DOHH2 (cell line): ENCODE measurements around the gene ALOX5AP.

ENCODE experiments used
- H3F3A ChIP-seq: fragments of 200-600 bp; sonication (generic), shearing (Covaris generic); 2 replicates; pipeline ENCODE4 v1.6.0; 2016; ENCODE audit warnings: antibody characterized with exemption, mild to moderate bottlenecking; ENCODE audit not compliant: control insufficient read depth, insufficient read depth
- H3K27ac ChIP-seq: fragments of 200-600 bp; sonication (generic); 2 replicates; pipeline ENCODE4 v1.5.1; 2014; ENCODE audit warnings: low read depth, mild to moderate bottlenecking, low read length, moderate library complexity
- H3K27me3 ChIP-seq: fragments of 200-600 bp; sonication (generic); 2 replicates; pipeline ENCODE4 v1.6.1; 2014; ENCODE audit warnings: mild to moderate bottlenecking, low read length, mixed read lengths; ENCODE audit not compliant: control insufficient read depth
- H3K36me3 ChIP-seq: fragments of 200-600 bp; sonication (generic); 2 replicates; pipeline ENCODE4 v1.6.1; 2014; ENCODE audit warnings: mild to moderate bottlenecking, low read length, moderate library complexity, mixed read lengths; ENCODE audit not compliant: control insufficient read depth
- H3K4me1 ChIP-seq: fragments of 200-600 bp; sonication (generic); 2 replicates; pipeline ENCODE4 v1.6.1; 2014; ENCODE audit warnings: mild to moderate bottlenecking, low read length, mixed read lengths; ENCODE audit not compliant: control insufficient read depth
- H3K4me2 ChIP-seq: fragments of 200-600 bp; sonication (generic); 2 replicates; pipeline ENCODE4 v1.6.0; 2014; ENCODE audit warnings: mild to moderate bottlenecking, low read length, moderate library complexity
- H3K4me3 ChIP-seq: fragments of 200-600 bp; sonication (generic); 2 replicates; pipeline ENCODE4 v1.5.1; 2014; ENCODE audit warnings: mild to moderate bottlenecking, low read length, mixed read lengths
- H3K79me2 ChIP-seq: fragments of 200-600 bp; sonication (generic); 2 replicates; pipeline ENCODE4 v1.6.1; 2014; ENCODE audit warnings: mild to moderate bottlenecking, low read length, mixed read lengths; ENCODE audit not compliant: control insufficient read depth
- H3K9me2 ChIP-seq: fragments of 200-600 bp; sonication (generic); replicated peaks from 2 replicates; pipeline ENCODE4 v1.6.1; 2014; ENCODE audit warnings: mild to moderate bottlenecking, low read length, mixed read lengths; ENCODE audit not compliant: control insufficient read depth
- H3K9me3 ChIP-seq: fragments of 200-600 bp; sonication (generic); 2 replicates; pipeline ENCODE4 v1.6.1; 2014; ENCODE audit warnings: antibody characterized with exemption, low read length, mixed read lengths; ENCODE audit not compliant: control insufficient read depth, insufficient read depth
- H4K20me1 ChIP-seq: fragments of 200-600 bp; sonication (generic); 2 replicates; pipeline ENCODE4 v1.6.0; 2014; ENCODE audit warnings: low read depth, mild to moderate bottlenecking, antibody characterized with exemption, low read length, moderate library complexity; ENCODE audit not compliant: control insufficient read depth, insufficient read depth
- EZH2phosphoT487 ChIP-seq: fragments of 200-600 bp; sonication (generic); IDR thresholded peaks from 2 replicates; pipeline ENCODE4 v1.6.1; 2017; ENCODE audit warnings: borderline replicate concordance, mild to moderate bottlenecking, antibody characterized with exemption, low read length, moderate library complexity, mixed read lengths
- TF ChIP-seq, protein P1 (sequence below): fragments of 200-600 bp; sonication (generic); IDR thresholded peaks from one replicate; pipeline ENCODE4 v1.5.1; 2014; ENCODE audit warnings: antibody characterized with exemption, mild to moderate bottlenecking, low read depth, low read length; ENCODE audit not compliant: poor library complexity, severe bottlenecking

ALOX5AP gene

DNA sequence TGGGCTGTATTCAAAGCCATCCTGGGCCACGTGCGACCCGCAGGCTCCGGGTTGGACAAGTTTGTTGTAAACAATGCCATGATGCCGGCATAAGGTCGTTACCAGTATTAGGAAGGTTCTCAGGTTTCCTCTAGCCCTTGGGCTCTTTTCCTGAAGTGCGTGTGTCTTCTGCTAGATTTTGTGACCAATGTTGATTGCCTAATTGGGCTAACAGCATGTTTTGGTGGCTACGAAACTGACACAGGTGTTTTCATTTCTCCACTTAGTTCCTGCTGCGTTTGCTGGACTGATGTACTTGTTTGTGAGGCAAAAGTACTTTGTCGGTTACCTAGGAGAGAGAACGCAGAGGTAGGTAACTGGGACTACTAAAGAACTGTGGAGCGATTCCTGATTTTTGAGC lies 20.3 kb downstream of the ALOX5AP start:
- Histone ChIP-seq H3K4me1 (no peaks in the 10 kb centered on the region), H3F3A (no peaks in the 10 kb centered on the region), H3K9me3 (no peaks in the 10 kb centered on the region), H3K4me3 (no peak overlapping the region), H3K9me2 (no peaks in the 10 kb centered on the region), H4K20me1 (no peaks in the 10 kb centered on the region), H3K79me2 (no peaks in the 10 kb centered on the region), H3K27me3 (no peaks in the 10 kb centered on the region), H3K36me3 (peaks cover 15% of the 10 kb centered on the region; the same call in 1 of the 2 replicates), H3K27ac (no peak overlapping the region), H3K4me2 (no peak overlapping the region)
- TF ChIP-seq, protein P1, sequence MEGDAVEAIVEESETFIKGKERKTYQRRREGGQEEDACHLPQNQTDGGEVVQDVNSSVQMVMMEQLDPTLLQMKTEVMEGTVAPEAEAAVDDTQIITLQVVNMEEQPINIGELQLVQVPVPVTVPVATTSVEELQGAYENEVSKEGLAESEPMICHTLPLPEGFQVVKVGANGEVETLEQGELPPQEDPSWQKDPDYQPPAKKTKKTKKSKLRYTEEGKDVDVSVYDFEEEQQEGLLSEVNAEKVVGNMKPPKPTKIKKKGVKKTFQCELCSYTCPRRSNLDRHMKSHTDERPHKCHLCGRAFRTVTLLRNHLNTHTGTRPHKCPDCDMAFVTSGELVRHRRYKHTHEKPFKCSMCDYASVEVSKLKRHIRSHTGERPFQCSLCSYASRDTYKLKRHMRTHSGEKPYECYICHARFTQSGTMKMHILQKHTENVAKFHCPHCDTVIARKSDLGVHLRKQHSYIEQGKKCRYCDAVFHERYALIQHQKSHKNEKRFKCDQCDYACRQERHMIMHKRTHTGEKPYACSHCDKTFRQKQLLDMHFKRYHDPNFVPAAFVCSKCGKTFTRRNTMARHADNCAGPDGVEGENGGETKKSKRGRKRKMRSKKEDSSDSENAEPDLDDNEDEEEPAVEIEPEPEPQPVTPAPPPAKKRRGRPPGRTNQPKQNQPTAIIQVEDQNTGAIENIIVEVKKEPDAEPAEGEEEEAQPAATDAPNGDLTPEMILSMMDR = no peak
- TF ChIP-seq EZH2phosphoT487 = no peak

DNA sequence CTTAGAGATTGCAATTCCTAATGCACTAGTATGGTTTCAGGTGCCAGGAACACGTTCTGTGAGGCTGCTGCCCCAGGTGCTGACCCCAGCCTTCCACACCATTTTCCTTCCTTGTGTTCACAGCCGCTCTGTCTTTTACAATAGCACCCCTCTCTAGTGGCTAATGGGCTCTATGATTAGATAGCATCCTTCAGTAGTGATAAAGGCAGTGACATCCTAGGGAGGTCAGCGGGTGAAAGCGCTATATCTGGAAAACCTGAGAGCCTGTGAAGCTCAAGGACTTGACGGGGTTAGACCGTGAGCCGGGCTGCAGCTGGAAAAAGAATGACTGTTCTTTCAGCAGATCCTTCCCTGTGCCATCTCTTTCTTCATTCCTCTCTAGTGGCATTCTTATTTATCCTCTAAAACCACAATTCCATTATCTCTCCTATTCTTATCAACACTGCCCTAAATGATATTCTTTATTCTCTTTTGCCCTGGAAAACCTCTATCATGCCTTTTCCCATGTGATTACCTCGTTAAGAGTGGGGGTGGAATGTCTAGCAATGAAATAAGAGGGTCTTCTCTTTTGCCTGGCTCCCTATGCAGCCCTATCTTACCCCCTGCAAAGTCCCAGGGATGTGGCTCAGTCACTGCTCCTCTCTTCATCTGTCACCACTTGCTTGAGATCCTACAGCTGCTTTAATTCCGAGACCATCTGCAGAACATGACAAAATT lies 21.8 kb downstream of the ALOX5AP start:
- no peaks in the 10 kb centered on the region for H3K9me3 ChIP-seq
- no peaks in the 10 kb centered on the region for H3K79me2 ChIP-seq
- H4K20me1 ChIP-seq = no peaks in the 10 kb centered on the region
- H3K4me2 ChIP-seq = no peak overlapping the region
- H3K27me3 ChIP-seq = no peaks in the 10 kb centered on the region
- H3K9me2 ChIP-seq = no peaks in the 10 kb centered on the region
- no peak overlapping the region for H3K4me3 ChIP-seq
- H3K36me3 ChIP-seq = peaks cover 15% of the 10 kb centered on the region; the same call in 1 of the 2 replicates
- TF ChIP-seq, protein P1 = no peak
- no peak for TF ChIP-seq EZH2phosphoT487
- no peaks in the 10 kb centered on the region for H3F3A ChIP-seq
- H3K4me1 ChIP-seq = no peaks in the 10 kb centered on the region
- no peak overlapping the region for H3K27ac ChIP-seq

DNA sequence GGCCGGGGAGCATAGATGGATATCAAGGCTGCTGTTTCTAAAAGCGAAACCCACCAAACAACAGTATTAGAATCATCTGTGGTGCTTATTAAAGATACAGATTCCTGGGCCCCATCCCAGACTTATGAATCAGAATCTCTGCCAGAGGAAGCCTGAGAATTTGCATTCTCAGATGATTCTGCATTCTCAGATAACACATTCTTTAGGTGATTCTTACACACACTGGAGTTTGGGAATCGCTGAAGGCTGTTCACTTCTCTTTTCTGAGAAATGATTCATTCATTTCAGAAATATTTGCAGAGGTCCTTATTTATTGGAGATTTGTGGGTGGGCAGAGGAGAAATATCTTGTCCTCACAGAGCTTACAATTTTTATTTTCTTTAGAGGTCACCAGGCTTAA lies 24.4 kb downstream of the ALOX5AP start:
- Histone ChIP-seq H3K27me3 (no peaks in the 10 kb centered on the region), H3F3A (no peaks in the 10 kb centered on the region), H3K79me2 (no peaks in the 10 kb centered on the region), H3K4me3 (no peak overlapping the region), H3K9me3 (no peaks in the 10 kb centered on the region), H4K20me1 (no peaks in the 10 kb centered on the region), H3K9me2 (no peaks in the 10 kb centered on the region), H3K36me3 (peaks cover 14% of the 10 kb centered on the region), H3K4me1 (no peaks in the 10 kb centered on the region), H3K4me2 (no peak overlapping the region), H3K27ac (no peak overlapping the region)
- no peak for TF ChIP-seq EZH2phosphoT487
- TF ChIP-seq, protein P1 = no peak
